HL-60 (cell line): ENCODE results near the gene KLHL42.

Experiments used
- CTCF ChIP-seq: IDR thresholded peaks from one replicate; pipeline ENCODE4 v1.5.1; 2011; ENCODE audit warnings: low read length, control low read depth, inconsistent platforms; ENCODE audit not compliant: insufficient read depth
- POLR2AphosphoS5 ChIP-seq: IDR thresholded peaks from 2 replicates; pipeline ENCODE4 v1.6.1; 2012; ENCODE audit warnings: low read depth
- REST ChIP-seq: IDR thresholded peaks from 2 replicates; pipeline ENCODE4 v1.6.1; 2012; ENCODE audit warnings: low read depth; ENCODE audit not compliant: insufficient replicate concordance

- 0 out of 2 replicates have a peak, but pooled peaks have one; percentile 30 for TF ChIP-seq POLR2AphosphoS5
- TF ChIP-seq CTCF: no peak
- no peak for TF ChIP-seq REST
These were observed 42.2 kb downstream of the KLHL42 start for GRCh38 chr12:27822076-27822712.
